T-helper 1 cell treated with Interleukin-12 subunit alpha and Interleukin-12 subunit beta and Interleukin-4 antibody, amounts not matched to agents 30 ng/mL and 1 ng/mL, for 36 hours (primary cell): ENCODE measurements around the gene TPRKB. TPM values are rescaled to one million over a fixed set of nuclear protein-coding genes. Genes with fewer than 3 reads are reported as not detected.
"Not testable (repeated sequence)": the region's sequence is repeated elsewhere in the genome, so short reads cannot be mapped to it uniquely, and the experiment has no call there.

ENCODE experiments used
- intact Hi-C: fragments of 100-400 bp; cut with micrococcal nuclease; formaldehyde crosslinking; loops from one replicate; pipeline ENCODE4 v1.15.1; 2024
- total RNA-seq: library from RNA; stranded (reverse); gene quantifications from 2 replicates; pipeline ENCODE4 v1.2.3, GENCODE V29; 2022

The TPRKB gene
- total RNA-seq, 1 donor from 2014 or later, result 31.8 TPM

GRCh38 chr2:73700661-73701447, 36.3 kb downstream of the TPRKB start:
- intact Hi-C loops, result no loop called here

GRCh38 chr2:73700131-73700611, 37.0 kb downstream of the TPRKB start:
- intact Hi-C loops, result no loop called here

DNA sequence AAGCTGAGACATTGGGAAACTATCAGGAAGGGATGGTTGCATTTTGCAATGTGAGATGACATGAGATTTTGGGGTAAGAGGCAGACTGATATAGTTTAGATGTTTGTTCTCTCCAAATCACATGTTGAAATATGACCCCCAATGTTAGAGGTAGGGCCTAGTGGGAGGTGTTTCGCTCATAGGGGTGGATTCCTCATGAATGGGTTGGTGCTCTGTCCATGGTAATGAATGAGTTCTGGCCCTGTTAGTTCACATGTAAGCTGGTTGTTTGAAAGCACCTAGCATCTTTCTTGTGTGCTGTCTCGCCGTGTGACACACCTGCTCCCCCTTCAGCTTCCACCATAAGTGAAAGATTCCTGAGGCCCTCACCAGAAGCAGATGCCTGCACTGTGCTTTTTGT, 37.7 kb downstream of the TPRKB start:
- intact Hi-C loops, result no loop called here

DNA sequence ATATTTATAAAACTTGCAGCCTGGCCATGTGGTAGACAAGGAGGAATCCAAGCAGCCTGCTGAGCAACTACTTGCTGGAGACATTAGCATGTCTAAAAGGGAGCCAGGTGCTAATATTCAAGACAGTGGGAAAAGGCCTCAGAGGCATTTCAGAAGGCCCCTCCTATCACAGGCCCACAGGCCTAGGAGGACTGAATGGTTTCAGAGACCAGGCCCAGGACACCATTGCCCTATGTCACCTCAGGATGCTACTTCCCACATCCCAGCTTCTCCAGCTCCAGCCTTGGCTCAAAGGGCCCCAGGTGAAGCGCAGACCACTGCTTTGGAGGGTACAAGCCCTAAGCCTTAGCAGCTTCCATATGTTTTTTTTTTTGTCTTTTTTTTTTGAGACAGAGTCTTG, 39.0 kb downstream of the TPRKB start:
- intact Hi-C loops, result no loop called here

DNA sequence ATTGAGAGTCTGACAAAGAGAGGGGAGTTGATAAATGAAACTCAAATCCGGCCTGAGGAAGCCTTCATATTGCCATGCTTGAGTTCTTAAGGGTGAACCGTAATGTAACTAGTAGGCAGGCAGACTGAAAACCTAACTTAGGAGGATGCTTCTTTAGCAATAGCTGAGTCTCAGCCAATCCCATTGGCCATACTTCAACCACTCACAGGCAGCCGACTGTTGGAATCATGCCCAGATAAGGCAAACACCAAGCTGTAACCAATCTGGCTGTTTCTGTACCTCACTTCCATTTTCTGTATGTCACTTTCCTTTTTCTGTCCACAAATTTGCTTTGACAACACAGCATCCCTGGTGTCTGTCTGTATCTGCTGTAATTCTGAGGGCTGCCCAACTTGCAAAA, 39.5 kb downstream of the TPRKB start:
- intact Hi-C loops, result no loop called here

DNA sequence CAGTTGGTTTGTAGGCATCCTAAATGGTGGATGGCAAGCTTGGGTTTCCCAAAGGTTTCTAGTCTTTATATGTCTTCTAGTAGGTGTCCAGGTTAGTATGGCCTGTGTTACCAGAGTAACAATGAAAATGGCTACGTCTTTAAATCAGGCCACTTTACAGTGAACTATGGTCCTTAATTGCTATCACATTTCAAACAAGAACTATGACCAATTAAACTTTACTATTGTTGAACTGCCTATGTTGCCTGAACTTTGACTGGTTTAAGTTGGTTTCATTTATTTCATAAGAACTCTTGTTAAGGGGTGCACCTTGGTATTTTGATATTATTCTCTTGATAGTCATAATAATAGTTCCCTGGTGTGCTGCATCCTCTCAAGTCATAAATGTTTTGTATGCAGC, 40.2 kb downstream of the TPRKB start:
- intact Hi-C loops, result not testable (repeated sequence)

- intact Hi-C loops, result not testable (repeated sequence)
These were observed 40.6 kb downstream of the TPRKB start for GRCh38 chr2:73696521-73696920.

- intact Hi-C loops, result not testable (repeated sequence)
These were observed 46.6 kb downstream of the TPRKB start for GRCh38 chr2:73690372-73691088.

- intact Hi-C loops, result not testable (repeated sequence)
These were observed 48.7 kb downstream of the TPRKB start for GRCh38 chr2:73688494-73688893.

DNA sequence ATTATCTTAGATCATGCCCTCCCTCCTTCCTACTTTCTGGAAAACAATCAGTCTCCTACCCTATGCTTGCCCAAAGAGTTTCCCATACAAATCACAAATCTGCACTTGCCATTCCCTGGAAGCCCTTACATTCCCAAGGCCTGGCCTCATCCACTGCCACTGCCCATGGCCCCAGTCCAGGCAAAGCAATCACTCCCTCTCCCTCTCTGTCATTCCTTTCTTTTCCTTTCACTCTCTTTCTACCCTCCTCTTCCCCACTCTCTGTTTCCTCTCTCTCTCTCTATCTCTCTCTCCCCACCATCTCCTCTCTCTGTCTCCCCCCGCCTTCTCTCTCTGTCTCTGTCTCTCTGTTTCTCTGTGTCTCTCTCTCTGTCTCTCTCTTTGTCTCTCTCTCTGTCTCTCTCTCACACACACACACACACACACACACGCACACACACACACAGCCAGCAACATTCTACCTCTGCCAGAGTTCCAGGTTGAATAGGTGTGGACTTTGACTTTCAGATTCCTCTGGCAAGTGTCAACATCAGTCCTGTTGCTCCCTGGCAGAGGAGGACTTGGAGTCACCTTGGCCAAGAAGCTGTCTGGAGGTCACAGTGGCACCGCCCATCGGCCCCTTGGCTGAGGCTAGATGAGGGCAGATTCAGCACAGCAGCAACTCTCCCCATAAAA, 51.2 kb downstream of the TPRKB start:
- intact Hi-C loops, result no loop called here

DNA sequence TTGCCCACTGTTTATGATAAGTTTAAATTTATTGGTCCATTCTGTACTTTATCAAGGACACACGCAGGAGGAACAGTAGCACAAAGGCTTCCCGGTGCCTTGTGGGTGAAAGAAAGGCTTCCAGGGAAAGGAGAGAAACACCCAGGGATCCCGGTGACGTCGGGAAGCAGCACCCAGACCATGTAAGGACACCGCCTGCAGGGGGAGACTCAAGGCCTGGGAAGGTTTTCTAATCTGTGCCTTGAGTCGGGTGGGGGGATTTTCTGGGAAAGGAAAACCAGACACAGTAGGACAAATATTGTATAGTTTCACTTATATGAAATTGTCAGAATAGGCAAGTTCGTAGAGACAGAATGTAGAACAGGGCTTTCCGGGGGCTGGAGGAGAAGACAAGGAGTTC, 52.2 kb downstream of the TPRKB start:
- intact Hi-C loops, result loop anchor here (5.0 kb wide), 1 partner anchor 652 kb away; no protein-coding TSS in a partner anchor

- intact Hi-C loops, result loop anchor here (5.0 kb wide), 1 partner anchor 653 kb away; no protein-coding TSS in a partner anchor
These were observed 52.8 kb downstream of the TPRKB start for GRCh38 chr2:73684325-73684724.

- intact Hi-C loops, result loop anchor here (5.0 kb wide), 1 partner anchor 657 kb away; no protein-coding TSS in a partner anchor
These were observed 57.1 kb downstream of the TPRKB start for GRCh38 chr2:73679951-73680571.

Other genes with a start within 250 kb of the TPRKB start
- not detected in 2 replicates for gene NAT8, start 94.9 kb downstream of the TPRKB start, total RNA-seq
- 31.3 and 33.9 TPM in 2 replicates for gene DUSP11, start 42.8 kb upstream of the TPRKB start, total RNA-seq
- not detected in 2 replicates for gene C2orf78, start 46.8 kb upstream of the TPRKB start, total RNA-seq
- 37.0 and 38.1 TPM in 2 replicates for gene STAMBP, start 91.6 kb upstream of the TPRKB start, total RNA-seq
- gene ACTG2, start 155.7 kb upstream of the TPRKB start, total RNA-seq, result not detected in 2 replicates
- gene DGUOK, start 189.5 kb upstream of the TPRKB start, total RNA-seq, result 62.9 and 64.2 TPM in 2 replicates
- gene TET3, start 247.6 kb upstream of the TPRKB start, total RNA-seq, result 16.8 and 18.3 TPM in 2 replicates